Measurements from ENCODE around the gene IL11.

IL11 gene

GRCh38 chr19:55384131-55384919 lies 14.1 kb upstream of the IL11 start, which contains the start of gene TMEM238:
Gene TMEM238 (minus strand): TSS chr19:55384292. CDS start chr19:55384259, 33 bp downstream.
- DNase-seq (ENCODE audit: low read depth) = no peak
- no peak for TF ChIP-seq CTCF (IDR thresholded peaks at IDR 0.05; ENCODE audit: insufficient read depth, low read depth, low read length, missing control alignments)
- H3K4me3 ChIP-seq (ENCODE audit: low read length) = peak within 1 kb of the TSS; percentile 99

GRCh38 chr19:55383279-55384130 lies 13.2 kb upstream of the IL11 start:
- DNase-seq (ENCODE audit: low read depth) = peak; percentile 82
- no peak for TF ChIP-seq CTCF (IDR thresholded peaks at IDR 0.05; ENCODE audit: insufficient read depth, low read depth, low read length, missing control alignments)
- H3K4me3 ChIP-seq (ENCODE audit: low read length) = peak overlapping the region; percentile 62

GRCh38 chr19:55382522-55383054 lies 12.3 kb upstream of the IL11 start:
- H3K4me3 ChIP-seq (ENCODE audit: low read length) = peak overlapping the region; percentile 62
- no peak for TF ChIP-seq CTCF (IDR thresholded peaks at IDR 0.05; ENCODE audit: insufficient read depth, low read depth, low read length, missing control alignments)
- DNase-seq (ENCODE audit: low read depth) = no peak

GRCh38 chr19:55382013-55382412 lies 11.8 kb upstream of the IL11 start:
- H3K4me3 ChIP-seq (ENCODE audit: low read length) = no peak overlapping the region
- DNase-seq (ENCODE audit: low read depth) = no peak
- TF ChIP-seq CTCF (IDR thresholded peaks at IDR 0.05; ENCODE audit: insufficient read depth, low read depth, low read length, missing control alignments) = no peak

GRCh38 chr19:55379174-55379573 lies 8.9 kb upstream of the IL11 start:
- TF ChIP-seq CTCF (IDR thresholded peaks at IDR 0.05; ENCODE audit: insufficient read depth, low read depth, low read length, missing control alignments) = no peak
- H3K4me3 ChIP-seq (ENCODE audit: low read length) = no peak overlapping the region
- no peak for DNase-seq (ENCODE audit: low read depth)

- H3K4me3 ChIP-seq (ENCODE audit: low read length) = no peak overlapping the region
- no peak for TF ChIP-seq CTCF (IDR thresholded peaks at IDR 0.05; ENCODE audit: insufficient read depth, low read depth, low read length, missing control alignments)
- DNase-seq (ENCODE audit: low read depth) = no peak
Measured at GRCh38 chr19:55377356-55378131, 7.3 kb upstream of the IL11 start.

Data from epithelial cell of esophagus (primary cell).